Fibroblast of lung (primary cell): ENCODE results near the gene HIVEP3.

ENCODE experiments used
- EZH2 ChIP-seq: IDR thresholded peaks from 2 replicates; pipeline ENCODE4 v1.5.1; 2012; ENCODE audit warnings: low read length, control low read depth, mild to moderate bottlenecking; ENCODE audit errors: missing control alignments
- TF ChIP-seq, protein P1 (sequence below), 2 donors: IDR thresholded peaks in 1 of 2; conservative IDR thresholded peaks in 1 of 2; 1 replicate in 1 of 2; 2 replicates in 1 of 2; pipeline ENCODE4 v1.5.1; 2011 to 2012; ENCODE audit warnings: low read length in 2 of 2, control low read depth in 1 of 2, inconsistent platforms in 1 of 2, low read depth in 1 of 2, mild to moderate bottlenecking in 1 of 2

- TF ChIP-seq, protein P1, sequence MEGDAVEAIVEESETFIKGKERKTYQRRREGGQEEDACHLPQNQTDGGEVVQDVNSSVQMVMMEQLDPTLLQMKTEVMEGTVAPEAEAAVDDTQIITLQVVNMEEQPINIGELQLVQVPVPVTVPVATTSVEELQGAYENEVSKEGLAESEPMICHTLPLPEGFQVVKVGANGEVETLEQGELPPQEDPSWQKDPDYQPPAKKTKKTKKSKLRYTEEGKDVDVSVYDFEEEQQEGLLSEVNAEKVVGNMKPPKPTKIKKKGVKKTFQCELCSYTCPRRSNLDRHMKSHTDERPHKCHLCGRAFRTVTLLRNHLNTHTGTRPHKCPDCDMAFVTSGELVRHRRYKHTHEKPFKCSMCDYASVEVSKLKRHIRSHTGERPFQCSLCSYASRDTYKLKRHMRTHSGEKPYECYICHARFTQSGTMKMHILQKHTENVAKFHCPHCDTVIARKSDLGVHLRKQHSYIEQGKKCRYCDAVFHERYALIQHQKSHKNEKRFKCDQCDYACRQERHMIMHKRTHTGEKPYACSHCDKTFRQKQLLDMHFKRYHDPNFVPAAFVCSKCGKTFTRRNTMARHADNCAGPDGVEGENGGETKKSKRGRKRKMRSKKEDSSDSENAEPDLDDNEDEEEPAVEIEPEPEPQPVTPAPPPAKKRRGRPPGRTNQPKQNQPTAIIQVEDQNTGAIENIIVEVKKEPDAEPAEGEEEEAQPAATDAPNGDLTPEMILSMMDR (conservative IDR thresholded peaks at IDR 0.05 in 1 of 2, IDR thresholded peaks at IDR 0.05 in 1 of 2; ENCODE audit: low read depth in 1 of 2, low read length in 2 of 2) = peak; percentile 46 to 66
- TF ChIP-seq EZH2 = no peak
Measured at GRCh38 chr1:41795205-41795762, 123.4 kb downstream of the HIVEP3 start.
